ENCODE results near the gene SMPD4. TPM values are rescaled to one million over a fixed set of nuclear protein-coding genes. Genes with fewer than 3 reads are reported as not detected.
"Not testable (repeated sequence)": the region's sequence is repeated elsewhere in the genome, so short reads cannot be mapped to it uniquely, and the experiment has no call there.

The SMPD4 gene
- polyA plus RNA-seq, 1 donor from 2014 or later, result 40.6 TPM

DNA sequence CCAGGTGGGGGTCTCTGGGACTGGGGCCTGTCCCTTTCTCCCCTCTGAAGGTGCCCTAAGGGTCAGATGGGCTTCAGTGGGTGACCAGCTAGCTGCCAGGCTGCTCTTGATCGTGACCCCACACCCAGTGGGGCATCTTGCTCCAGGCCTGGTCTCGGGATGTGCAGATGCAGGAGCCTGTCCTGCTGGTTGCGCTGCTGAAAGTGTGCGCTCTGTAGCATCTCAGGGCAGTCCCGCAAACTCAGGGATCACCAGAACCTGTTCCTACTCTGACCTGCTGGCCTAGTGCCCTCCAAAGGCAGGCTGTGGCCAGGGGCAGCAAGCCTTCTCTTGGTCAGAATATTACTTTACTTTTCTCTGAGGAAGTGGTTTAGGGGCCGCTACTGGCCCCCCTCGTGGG is 40.9 kb downstream of the SMPD4 start:
- not testable (repeated sequence) for H3K9ac ChIP-seq (ENCODE audit: low read length); H3K4me3 ChIP-seq (ENCODE audit: low read length); H2AFZ ChIP-seq (ENCODE audit: low read depth, low read length); H3K79me2 ChIP-seq (replicated peaks; ENCODE audit: insufficient read depth, low read length); H3K27ac ChIP-seq (ENCODE audit: low read length); H3K36me3 ChIP-seq (ENCODE audit: insufficient read depth, low read length); H4K20me1 ChIP-seq (ENCODE audit: insufficient read depth); H3K9me2 ChIP-seq (ENCODE audit: insufficient read depth, low read length); H3F3A ChIP-seq (ENCODE audit: insufficient read depth, low read length, poor library complexity, severe bottlenecking); H3K9me3 ChIP-seq (ENCODE audit: low read length); H3K4me2 ChIP-seq (ENCODE audit: low read length); H3K27me3 ChIP-seq (ENCODE audit: insufficient read depth, low read depth, low read length)

DNA sequence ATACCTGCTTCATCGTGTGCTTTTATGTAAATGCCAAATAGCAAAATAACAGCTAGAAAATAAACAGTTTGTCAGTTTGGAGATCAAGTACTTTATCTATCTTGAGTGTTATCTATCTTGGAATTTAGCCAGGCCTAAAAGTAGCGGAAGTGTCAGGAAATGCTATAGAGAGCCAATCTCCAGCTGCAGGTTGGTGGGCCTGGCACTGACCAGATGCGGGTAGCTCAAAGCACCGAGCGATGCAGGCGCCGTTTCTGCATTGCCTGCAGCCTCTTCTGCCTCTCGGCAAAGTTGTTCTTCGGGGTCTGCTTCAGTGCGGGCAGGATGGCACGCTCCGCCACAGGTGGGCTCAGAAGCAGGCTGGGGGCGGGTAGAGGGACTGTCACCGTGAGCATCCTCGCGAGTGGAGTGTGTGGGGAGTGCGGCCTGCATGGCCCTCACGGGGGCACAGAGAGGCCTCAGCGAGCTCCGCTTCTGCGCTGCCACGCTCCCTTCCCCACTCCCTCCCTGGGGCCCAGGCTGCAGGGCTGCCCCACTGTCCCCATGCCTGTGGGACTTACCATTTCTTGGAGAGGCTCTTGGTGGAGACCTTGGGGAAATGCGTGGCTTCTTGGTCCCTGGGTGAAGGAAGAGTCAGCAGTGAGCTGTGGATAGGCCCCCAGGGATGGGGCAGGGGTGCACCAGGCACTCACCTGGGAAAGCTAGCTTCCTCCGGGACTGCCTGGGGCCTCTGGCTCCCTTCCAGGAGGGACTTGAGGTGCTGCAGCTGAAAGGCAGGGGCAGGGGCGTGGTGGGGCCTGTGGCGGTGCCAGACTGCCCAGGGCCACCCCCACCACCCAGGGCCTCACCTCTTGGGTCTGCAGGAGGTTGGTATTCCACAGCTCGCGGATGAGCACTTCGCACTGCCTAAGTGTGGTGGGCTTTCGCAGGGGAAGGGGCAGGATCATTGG is 41.8 kb downstream of the SMPD4 start:
- H3K9me3 ChIP-seq (ENCODE audit: low read length); H3K27ac ChIP-seq (ENCODE audit: low read length); H3K9ac ChIP-seq (ENCODE audit: low read length); H3K9me2 ChIP-seq (ENCODE audit: insufficient read depth, low read length); H3K4me2 ChIP-seq (ENCODE audit: low read length); H3F3A ChIP-seq (ENCODE audit: insufficient read depth, low read length, poor library complexity, severe bottlenecking); H3K36me3 ChIP-seq (ENCODE audit: insufficient read depth, low read length); H3K27me3 ChIP-seq (ENCODE audit: insufficient read depth, low read depth, low read length); H2AFZ ChIP-seq (ENCODE audit: low read depth, low read length); H3K79me2 ChIP-seq (replicated peaks; ENCODE audit: insufficient read depth, low read length); H4K20me1 ChIP-seq (ENCODE audit: insufficient read depth); H3K4me3 ChIP-seq (ENCODE audit: low read length): not testable (repeated sequence)

DNA sequence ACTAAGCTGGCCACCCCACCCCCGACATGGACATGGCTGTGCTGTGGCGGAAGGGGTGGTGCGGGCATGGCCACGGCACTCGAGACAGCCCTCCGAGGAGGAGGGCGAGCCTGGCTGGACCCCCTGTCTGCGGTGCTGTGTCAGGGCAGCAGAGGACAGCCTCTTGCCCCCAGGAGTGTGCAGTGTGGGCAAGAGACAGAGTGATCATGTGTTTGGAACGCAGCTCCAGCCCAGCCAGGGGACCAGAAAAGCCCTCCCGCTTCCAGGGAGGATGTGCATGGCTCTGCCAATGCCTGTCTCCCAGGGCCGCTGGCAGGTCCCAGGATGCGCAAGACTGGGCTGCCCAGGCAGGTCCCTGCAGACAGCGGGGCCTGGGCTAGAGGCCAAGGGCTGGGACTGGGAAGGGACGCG is 42.6 kb downstream of the SMPD4 start:
- H3K27me3 ChIP-seq (ENCODE audit: insufficient read depth, low read depth, low read length); H3F3A ChIP-seq (ENCODE audit: insufficient read depth, low read length, poor library complexity, severe bottlenecking); H3K9me3 ChIP-seq (ENCODE audit: low read length); H3K9ac ChIP-seq (ENCODE audit: low read length); H4K20me1 ChIP-seq (ENCODE audit: insufficient read depth); H3K27ac ChIP-seq (ENCODE audit: low read length); H3K79me2 ChIP-seq (replicated peaks; ENCODE audit: insufficient read depth, low read length); H3K4me2 ChIP-seq (ENCODE audit: low read length); H3K36me3 ChIP-seq (ENCODE audit: insufficient read depth, low read length); H2AFZ ChIP-seq (ENCODE audit: low read depth, low read length); H3K4me3 ChIP-seq (ENCODE audit: low read length); H3K9me2 ChIP-seq (ENCODE audit: insufficient read depth, low read length): not testable (repeated sequence)

DNA sequence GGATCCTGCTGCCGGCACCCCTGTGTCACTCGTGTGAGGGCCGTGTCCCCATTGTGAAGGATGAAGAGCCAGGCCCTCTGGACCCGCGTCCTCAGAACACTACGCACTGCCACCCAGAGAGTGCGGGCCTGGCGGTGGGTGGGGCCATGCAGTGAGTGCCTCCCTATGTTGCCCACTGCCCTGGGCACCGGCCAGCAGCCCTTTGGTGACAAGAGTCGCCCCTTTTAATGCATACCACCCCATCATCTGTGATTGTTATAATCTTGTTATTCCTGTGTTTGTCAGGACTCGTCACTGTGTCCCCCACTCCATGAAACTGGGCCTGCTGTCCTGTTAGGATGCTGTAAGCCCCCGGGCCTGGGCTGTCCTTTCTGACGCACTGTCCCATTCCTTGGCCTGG is 43.1 kb downstream of the SMPD4 start:
- H3K9me2 ChIP-seq (ENCODE audit: insufficient read depth, low read length); H3F3A ChIP-seq (ENCODE audit: insufficient read depth, low read length, poor library complexity, severe bottlenecking); H3K36me3 ChIP-seq (ENCODE audit: insufficient read depth, low read length): not testable (repeated sequence)

DNA sequence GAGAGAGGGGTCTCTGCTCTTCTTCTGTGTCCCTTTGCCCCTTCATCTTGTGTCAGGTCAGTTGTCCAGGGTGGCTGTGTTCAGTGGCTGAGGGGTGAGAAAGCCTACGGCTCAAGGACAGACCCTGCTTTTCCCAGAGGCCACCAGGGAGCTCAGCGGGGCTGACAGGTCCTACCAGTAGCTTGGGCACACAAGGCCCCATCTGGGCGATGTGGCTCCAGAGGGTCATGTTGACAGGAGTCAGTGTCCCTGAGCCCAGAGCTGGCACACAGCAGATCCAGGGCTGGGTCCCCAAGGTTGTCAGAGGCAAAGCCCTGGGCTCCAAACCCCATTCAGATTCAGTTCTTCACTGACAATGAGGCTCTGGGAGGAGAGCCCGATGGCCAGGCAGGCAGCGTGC is 44.3 kb downstream of the SMPD4 start:
- H2AFZ ChIP-seq (ENCODE audit: low read depth, low read length); H3K27ac ChIP-seq (ENCODE audit: low read length); H3K9ac ChIP-seq (ENCODE audit: low read length); H4K20me1 ChIP-seq (ENCODE audit: insufficient read depth); H3F3A ChIP-seq (ENCODE audit: insufficient read depth, low read length, poor library complexity, severe bottlenecking); H3K4me2 ChIP-seq (ENCODE audit: low read length); H3K9me2 ChIP-seq (ENCODE audit: insufficient read depth, low read length); H3K27me3 ChIP-seq (ENCODE audit: insufficient read depth, low read depth, low read length); H3K9me3 ChIP-seq (ENCODE audit: low read length); H3K79me2 ChIP-seq (replicated peaks; ENCODE audit: insufficient read depth, low read length); H3K4me3 ChIP-seq (ENCODE audit: low read length); H3K36me3 ChIP-seq (ENCODE audit: insufficient read depth, low read length): not testable (repeated sequence)

More for the DNA sequence above, 43.1 kb downstream of the SMPD4 start:
- H3K9ac ChIP-seq (ENCODE audit: low read length); H2AFZ ChIP-seq (ENCODE audit: low read depth, low read length); H3K4me3 ChIP-seq (ENCODE audit: low read length); H3K27me3 ChIP-seq (ENCODE audit: insufficient read depth, low read depth, low read length); H3K79me2 ChIP-seq (replicated peaks; ENCODE audit: insufficient read depth, low read length); H3K4me2 ChIP-seq (ENCODE audit: low read length); H4K20me1 ChIP-seq (ENCODE audit: insufficient read depth); H3K27ac ChIP-seq (ENCODE audit: low read length); H3K9me3 ChIP-seq (ENCODE audit: low read length): not testable (repeated sequence)

DNA sequence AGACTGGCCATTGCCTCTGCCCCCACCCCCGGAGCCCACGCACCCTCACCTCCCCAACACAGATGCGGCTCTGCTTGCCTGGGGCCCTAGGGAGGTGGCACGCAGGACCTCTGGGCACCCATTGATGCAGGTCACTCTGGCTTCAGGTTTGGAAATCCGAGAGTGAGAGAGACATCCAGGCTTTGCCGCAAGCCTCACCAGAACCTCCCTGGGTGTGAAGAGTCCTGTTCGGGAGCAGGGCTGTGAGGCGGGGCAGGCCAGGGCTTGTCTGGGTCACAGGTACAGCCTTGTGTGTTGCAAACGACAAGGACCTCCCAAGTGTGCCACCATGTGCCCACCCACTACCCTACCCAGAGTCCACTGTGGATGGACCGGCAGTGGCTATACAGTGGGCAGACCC is 44.9 kb downstream of the SMPD4 start:
- not testable (repeated sequence) for H3K79me2 ChIP-seq (replicated peaks; ENCODE audit: insufficient read depth, low read length); H3F3A ChIP-seq (ENCODE audit: insufficient read depth, low read length, poor library complexity, severe bottlenecking); H3K27ac ChIP-seq (ENCODE audit: low read length); H4K20me1 ChIP-seq (ENCODE audit: insufficient read depth); H3K4me2 ChIP-seq (ENCODE audit: low read length); H3K36me3 ChIP-seq (ENCODE audit: insufficient read depth, low read length); H3K9me3 ChIP-seq (ENCODE audit: low read length); H3K9me2 ChIP-seq (ENCODE audit: insufficient read depth, low read length); H2AFZ ChIP-seq (ENCODE audit: low read depth, low read length); H3K27me3 ChIP-seq (ENCODE audit: insufficient read depth, low read depth, low read length); H3K4me3 ChIP-seq (ENCODE audit: low read length); H3K9ac ChIP-seq (ENCODE audit: low read length)

Measured in neural cell (in vitro differentiated cells).